ENCODE measurements around the gene MYO18B.

MYO18B gene

GRCh38 chr22:26004477-26004876 is 262.5 kb downstream of the MYO18B start:
- no peak for DNase-seq

- DNase-seq: no peak
Observed at GRCh38 chr22:26008587-26008986, 266.6 kb downstream of the MYO18B start.

GRCh38 chr22:26016916-26017315 is 274.9 kb downstream of the MYO18B start:
- DNase-seq: no peak

- DNase-seq: no peak
Observed at GRCh38 chr22:26017932-26018331, 275.9 kb downstream of the MYO18B start.

GRCh38 chr22:26019596-26019995 is 277.6 kb downstream of the MYO18B start:
- no peak for DNase-seq

GRCh38 chr22:26021516-26021915 is 279.5 kb downstream of the MYO18B start:
- DNase-seq: no peak

- DNase-seq: no peak
Observed at GRCh38 chr22:26023104-26023775, 281.3 kb downstream of the MYO18B start.

GRCh38 chr22:26025626-26026025 is 283.6 kb downstream of the MYO18B start:
- DNase-seq: no peak

- DNase-seq: no peak
Observed at GRCh38 chr22:26027341-26027740, 285.4 kb downstream of the MYO18B start.

GRCh38 chr22:26031641-26032040 is 289.7 kb downstream of the MYO18B start:
- DNase-seq: no peak

GRCh38 chr22:26033071-26033470 is 291.1 kb downstream of the MYO18B start:
- no peak for DNase-seq

GRCh38 chr22:26033586-26033985 is 291.6 kb downstream of the MYO18B start:
- DNase-seq: no peak

- no peak for DNase-seq
Observed at GRCh38 chr22:26035523-26035922, 293.5 kb downstream of the MYO18B start.

- DNase-seq: no peak
Observed at GRCh38 chr22:26038365-26038764, 296.4 kb downstream of the MYO18B start.

- DNase-seq: no peak
Observed at GRCh38 chr22:26041931-26042330, 299.9 kb downstream of the MYO18B start.

- DNase-seq: no peak
Observed at GRCh38 chr22:26043031-26043430, 301.0 kb downstream of the MYO18B start.

GRCh38 chr22:26045051-26045450 is 303.1 kb downstream of the MYO18B start:
- DNase-seq: no peak

- DNase-seq: no peak
Observed at GRCh38 chr22:26045860-26046259, 303.9 kb downstream of the MYO18B start.

- no peak for DNase-seq
Observed at GRCh38 chr22:26047516-26047915, 305.5 kb downstream of the MYO18B start.

- DNase-seq: no peak
Observed at GRCh38 chr22:26047920-26048319, 305.9 kb downstream of the MYO18B start.

GRCh38 chr22:26050079-26050478 is 308.1 kb downstream of the MYO18B start:
- DNase-seq: no peak

- DNase-seq: no peak
Observed at GRCh38 chr22:26053737-26054316, 311.8 kb downstream of the MYO18B start.

- no peak for DNase-seq
Observed at GRCh38 chr22:26054841-26055605, 313.0 kb downstream of the MYO18B start.

- no peak for DNase-seq
Observed at GRCh38 chr22:26055693-26056092, 313.7 kb downstream of the MYO18B start.
